ENCODE results near the gene FAM53A.

The FAM53A gene

DNA sequence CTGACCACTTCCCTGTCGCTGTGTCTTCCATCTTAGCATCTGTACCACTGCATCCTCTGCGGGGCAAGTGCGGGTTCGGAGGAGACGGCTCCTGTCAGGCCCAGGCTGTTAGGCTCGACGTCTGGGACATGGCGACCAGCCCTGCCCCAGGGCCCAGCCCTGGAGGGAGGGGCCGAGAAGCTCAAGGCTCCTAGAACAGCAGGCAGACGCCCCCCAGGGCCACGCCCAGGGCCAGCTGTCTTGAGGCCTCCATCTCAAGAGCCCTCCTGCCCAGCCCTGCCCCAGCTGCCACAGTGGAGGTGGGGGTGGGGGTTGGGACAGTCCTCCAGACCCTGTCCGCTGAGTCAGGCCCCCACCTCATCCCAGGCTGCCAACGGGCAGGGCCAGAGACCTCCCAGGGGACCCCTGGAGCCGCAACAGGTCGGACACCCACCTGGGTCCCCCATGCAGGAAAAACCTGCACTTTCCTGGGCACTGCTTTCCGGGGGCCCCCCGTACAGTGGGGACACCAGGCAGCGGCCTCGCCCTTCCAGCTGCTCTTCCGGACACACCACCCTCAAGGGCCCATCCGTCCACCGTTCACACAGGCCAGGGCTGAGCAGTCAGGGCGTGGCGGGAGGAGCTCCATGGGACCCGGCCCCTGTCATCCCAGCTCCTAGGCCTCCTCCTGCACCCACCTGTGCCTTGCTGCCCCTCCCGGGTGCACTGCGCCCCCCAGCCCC lies 83.1 kb downstream of the FAM53A start:
- no peak for DNase-seq

DNA sequence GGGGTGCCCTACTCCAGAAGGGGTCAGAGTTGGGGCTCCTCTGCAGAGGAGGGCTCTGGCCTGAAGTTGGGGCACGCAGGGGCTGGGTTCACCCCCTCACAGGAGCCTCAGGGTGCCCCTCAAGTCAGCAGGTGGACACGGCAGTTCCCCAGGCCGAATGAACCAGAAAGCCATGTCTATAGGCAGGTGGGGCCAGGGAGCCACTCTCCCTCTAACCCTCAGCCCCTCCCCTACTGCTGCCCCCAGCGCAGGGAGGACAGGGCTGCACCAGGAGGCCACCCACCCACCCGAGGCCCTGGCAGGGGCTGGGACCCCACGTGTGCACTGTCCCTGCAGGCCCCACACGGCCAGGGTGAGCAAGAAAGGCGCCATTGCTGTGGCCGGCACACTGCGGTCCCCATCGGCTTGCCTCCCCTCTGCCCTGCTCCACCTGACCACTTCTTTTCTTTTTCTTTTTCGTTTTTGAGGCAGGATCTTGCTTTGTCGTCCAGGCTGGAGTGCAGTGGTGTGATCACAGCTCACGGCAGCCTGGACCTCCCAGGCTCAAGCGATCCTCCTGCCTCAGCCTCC lies 83.8 kb downstream of the FAM53A start:
- DNase-seq: no peak

DNA sequence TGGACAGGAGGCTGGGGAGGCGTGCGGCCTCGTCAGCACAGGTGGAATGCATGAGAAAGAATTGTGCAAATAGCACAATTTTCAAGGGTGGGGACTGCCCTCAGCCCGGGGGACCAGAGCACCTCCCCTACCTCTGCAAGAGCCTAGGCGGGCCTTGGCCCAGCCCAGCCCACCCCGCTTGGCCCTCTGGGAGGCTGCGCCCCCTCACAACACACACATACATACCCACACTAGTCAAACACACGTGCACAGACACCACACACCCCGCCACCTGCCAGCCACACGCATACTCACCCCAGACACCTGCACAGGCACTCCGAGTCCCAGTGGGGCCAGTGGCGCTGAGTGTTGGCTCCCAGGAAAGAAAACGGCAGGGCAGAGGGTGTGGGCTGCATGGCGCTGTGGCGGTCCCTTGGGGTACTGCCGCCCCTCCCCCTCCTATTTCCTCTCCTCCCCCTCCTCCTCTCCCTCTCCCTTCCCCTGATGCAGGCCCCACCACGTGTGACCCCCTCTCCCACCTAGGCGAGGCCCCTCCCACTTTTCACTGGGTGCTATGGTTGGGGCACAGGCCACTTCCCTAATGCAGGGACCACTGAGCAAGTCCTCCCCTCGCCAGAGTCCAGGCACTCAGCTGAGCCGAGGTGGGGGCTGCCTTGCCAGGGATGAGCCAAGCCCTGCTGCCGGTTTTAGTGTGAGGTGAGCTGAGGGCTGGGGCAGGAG lies 84.5 kb downstream of the FAM53A start:
- no peak for DNase-seq

GRCh38 chr4:1599026-1599481 lies 85.1 kb downstream of the FAM53A start:
- no peak for DNase-seq

GRCh38 chr4:1598206-1599025 lies 85.7 kb downstream of the FAM53A start:
- DNase-seq: no peak

DNA sequence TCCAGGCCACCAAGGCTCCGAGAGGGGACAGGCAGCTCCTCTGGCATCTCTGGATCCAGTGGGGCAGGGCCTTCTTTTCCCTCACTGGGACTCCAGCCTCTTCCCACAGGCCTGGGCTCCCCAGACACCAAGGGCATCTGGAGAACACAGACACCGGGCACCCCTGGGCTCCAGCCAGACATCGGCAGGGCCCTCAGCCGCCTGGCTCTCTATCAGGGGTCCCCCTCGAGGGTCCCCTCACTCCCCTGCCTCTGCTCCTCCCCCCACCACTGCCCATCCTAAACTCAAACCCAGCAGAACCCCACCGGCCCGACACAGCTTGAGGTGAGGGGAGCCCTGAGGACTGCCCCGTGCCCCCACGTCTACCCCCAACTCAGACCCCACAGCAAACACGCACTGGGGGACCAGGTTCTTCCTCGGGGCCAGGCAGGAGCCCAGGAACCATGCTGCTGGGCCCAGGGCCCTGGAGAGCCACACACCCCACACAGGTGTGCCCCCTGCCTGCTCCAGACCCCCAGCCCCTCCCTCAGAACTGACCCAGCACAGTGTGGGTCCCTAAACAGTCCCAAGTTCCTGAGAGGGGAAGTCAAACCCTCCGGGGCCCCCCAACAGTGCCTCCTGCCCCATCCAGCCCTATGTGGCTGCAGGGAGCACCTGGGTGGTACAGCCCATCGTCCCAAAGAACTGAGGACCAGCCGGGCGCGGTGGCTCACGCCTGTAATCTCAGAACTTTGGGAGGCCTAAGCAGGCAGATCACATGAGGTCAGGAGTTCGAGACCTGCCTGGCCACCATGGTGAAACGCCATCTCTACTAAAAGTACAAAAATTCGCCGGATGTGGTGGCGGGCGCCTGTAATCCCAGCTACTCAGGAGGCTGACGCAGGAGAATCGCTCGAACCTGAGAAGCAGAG lies 86.8 kb downstream of the FAM53A start:
- no peak for DNase-seq

- DNase-seq: no peak
These were observed 87.7 kb downstream of the FAM53A start for GRCh38 chr4:1596393-1596792.

DNA sequence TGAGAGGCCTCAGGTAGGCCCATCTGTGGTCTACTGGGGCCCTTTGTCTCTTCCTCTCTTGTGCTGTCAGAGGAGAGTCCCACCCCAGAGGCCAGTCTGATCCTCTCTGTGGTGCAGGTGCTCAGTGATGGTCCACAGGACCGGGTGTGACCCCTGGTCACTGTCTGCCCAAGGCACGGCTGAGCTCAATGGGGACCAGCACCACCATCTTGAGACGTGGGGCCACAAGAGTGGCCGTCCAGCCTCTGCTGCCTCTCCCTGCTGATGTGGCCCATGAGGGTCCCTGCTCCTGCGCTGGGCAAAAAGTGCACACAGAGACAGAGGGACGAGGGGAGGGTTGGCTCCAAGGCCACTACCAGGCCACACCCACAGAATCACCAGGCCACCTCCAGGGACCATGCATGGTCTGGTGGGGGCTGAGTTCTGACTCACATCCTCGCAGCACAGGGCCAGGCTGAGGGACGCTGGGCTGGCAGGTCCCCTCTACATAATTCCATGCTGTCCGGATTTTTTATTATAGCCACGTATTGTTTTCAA lies 88.3 kb downstream of the FAM53A start:
- no peak for DNase-seq

- no peak for DNase-seq
These were observed 89.0 kb downstream of the FAM53A start for GRCh38 chr4:1594871-1595788.

DNA sequence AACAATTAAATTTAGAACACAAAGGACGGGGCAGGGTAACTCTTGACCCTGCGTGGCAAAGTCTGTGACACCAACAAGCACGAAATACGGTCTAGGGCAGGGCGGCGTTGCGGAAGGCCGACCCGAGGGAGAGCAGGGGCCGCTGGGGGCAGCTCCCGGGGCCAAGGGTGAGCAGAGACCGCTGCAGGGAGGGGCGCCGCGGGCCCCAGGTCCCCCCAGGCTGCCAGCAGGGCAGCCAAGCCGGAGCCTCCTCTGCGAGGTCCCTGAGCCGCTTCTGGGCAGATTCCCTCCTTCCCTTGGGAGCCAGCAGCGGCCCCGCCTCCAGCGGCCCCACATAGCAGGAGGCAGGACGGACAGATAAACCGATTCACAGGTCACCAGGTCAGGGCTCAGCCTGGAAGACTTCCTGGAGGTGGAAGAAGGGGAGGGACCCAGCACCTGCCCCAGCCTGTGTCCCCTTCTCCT lies 90.2 kb downstream of the FAM53A start:
- DNase-seq: no peak

DNA sequence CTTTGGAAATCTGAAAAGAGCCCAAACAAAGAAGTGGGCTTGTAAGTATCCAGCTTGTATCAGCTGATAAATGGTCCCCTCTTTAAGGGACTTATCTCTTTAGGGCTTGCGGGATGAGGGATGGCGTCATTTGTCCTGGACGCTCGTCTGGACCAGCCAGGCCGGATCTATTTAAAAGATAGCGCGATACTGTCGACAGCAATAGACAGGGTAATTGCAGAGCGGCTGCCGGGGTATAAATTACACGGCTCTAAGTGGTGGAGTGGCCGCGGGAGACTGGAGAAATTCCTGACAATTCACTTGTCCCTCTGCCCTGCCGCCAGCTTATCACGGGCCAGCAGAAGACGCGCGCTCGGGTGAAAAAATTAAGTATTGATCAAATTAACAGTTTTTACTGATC lies 90.7 kb downstream of the FAM53A start:
- no peak for DNase-seq

DNA sequence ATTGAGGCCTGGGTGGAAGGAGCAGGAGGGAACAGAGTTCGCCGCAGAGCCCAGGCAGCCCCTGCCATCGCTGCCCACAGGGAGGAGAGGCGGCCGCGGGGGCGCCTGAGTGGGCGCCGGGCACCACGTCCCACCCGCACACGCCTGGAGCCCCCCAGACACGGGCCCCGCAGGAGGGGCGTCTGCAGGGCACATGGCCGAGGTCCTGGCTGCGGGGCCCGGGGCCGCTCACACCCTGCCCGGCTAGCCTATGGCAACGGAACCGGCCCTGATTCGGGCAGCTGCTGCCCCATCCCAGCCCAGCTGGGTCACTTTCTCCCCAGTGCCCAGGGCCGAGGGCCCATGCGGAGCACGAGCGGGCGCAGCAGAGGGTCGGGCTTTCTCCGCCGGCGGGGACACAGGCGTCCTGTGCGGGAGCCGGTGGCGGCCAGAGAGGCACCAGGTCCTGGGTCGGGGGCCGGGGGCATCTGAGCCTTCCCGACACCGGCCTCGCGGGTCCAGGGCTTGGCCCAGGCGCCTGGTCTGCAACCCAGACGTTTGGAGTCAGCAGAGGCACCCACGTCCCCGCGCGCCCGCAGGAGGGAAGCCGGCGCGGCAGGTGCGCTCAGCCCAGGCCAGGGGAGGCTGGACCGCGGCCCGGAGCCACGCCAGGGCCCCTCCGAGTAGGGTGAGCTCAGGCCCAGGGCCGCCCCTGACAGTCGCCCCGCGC lies 91.2 kb downstream of the FAM53A start:
- no peak for DNase-seq

- DNase-seq: no peak
These were observed 91.9 kb downstream of the FAM53A start for GRCh38 chr4:1592068-1592708.

GRCh38 chr4:1591107-1591506 lies 93.0 kb downstream of the FAM53A start:
- no peak for DNase-seq

DNA sequence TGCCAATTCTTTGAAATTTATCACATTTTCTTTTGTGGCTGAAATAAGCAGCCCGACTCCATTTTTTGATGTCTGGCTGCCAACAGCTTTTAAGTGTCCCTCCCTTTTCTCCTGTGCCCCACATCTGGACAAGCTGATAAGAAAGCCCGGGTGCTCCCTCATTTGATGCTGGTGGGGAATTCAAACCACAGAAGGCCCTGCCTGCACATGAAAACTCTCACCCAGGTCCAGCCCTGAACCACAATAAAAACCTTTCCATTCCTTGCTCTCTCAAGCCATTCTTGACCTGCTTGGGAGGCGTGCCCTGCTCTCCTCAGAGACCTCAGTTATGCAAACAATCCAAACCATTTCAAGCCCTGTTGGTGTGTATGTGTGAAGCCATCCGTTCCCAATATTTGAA lies 93.9 kb downstream of the FAM53A start:
- no peak for DNase-seq
